PC-3 (cell line): Measurements from ENCODE around the gene SLC25A28. TPM values are rescaled to one million over a fixed set of nuclear protein-coding genes. Genes with fewer than 3 reads are reported as not detected.

Experiments used
- ATAC-seq: fragments of 200-7000 bp; cut with Tn5 transposase; 2 replicates; pipeline ENCODE4 v1.9.1; 2020; ENCODE audit warnings: mild to moderate bottlenecking, moderate library complexity
- BruUV-seq: library from RNA; stranded (reverse); fragments of 400-500 nt; replicated peaks from 2 replicates; lab custom pipeline; 2021; lab: Mats Ljungman, UMichigan
- CTCF ChIA-PET: fragments of 300-600 bp; sonication (Branson Sonifier 250); formaldehyde crosslinking; loops from one replicate; lab custom pipeline; 2022; ENCODE audit warnings: antibody characterized with exemption; lab: Charles Lee
- POLR2A ChIA-PET: fragments of 300-600 bp; sonication (Branson Sonifier 250); formaldehyde crosslinking; loops from one replicate; lab custom pipeline; 2022; ENCODE audit warnings: antibody characterized with exemption; ENCODE audit not compliant: unreplicated experiment; lab: Charles Lee
- DNase-seq: peaks from one replicate; pipeline ENCODE4 v3.0.0-alpha.2; 2015
- H2AFZ ChIP-seq: fragments of 300-600 bp; sonication (generic); 2 replicates; pipeline ENCODE4 v1.6.0; 2016; ENCODE audit warnings: antibody characterized with exemption, low read length
- H3F3A ChIP-seq: fragments of 300-600 bp; sonication (generic); one replicate; pipeline ENCODE4 v1.6.0; 2017; ENCODE audit warnings: antibody characterized with exemption, low read length, control low read depth, mild to moderate bottlenecking; ENCODE audit not compliant: unreplicated experiment
- H3K27ac ChIP-seq: fragments of 300-600 bp; sonication (generic); 2 replicates; pipeline ENCODE4 v1.5.1; 2016; ENCODE audit warnings: mild to moderate bottlenecking, low read length
- H3K27me3 ChIP-seq: fragments of 300-600 bp; sonication (generic); 2 replicates; pipeline ENCODE4 v1.6.1; 2016; ENCODE audit warnings: low read length, mixed read lengths
- H3K36me3 ChIP-seq: fragments of 300-600 bp; sonication (generic); 2 replicates; pipeline ENCODE4 v1.6.1; 2016; ENCODE audit warnings: low read depth, mixed run types, low read length, mixed read lengths
- H3K4me1 ChIP-seq: fragments of 300-600 bp; sonication (generic); 2 replicates; pipeline ENCODE4 v1.5.1; 2016; ENCODE audit warnings: low read length; ENCODE audit not compliant: insufficient read depth
- H3K4me2 ChIP-seq: fragments of 300-600 bp; sonication (generic); 2 replicates; pipeline ENCODE4 v1.6.0; 2016; ENCODE audit warnings: low read length
- H3K4me3 ChIP-seq: fragments of 300-600 bp; sonication (generic); 2 replicates; pipeline ENCODE4 v1.5.1; 2016; ENCODE audit warnings: mild to moderate bottlenecking, low read length, mixed read lengths
- H3K79me2 ChIP-seq: fragments of 300-600 bp; sonication (generic); 2 replicates; pipeline ENCODE4 v1.6.1; 2017; ENCODE audit warnings: low read length, mixed read lengths
- H3K9ac ChIP-seq: fragments of 300-600 bp; sonication (generic); 2 replicates; pipeline ENCODE4 v1.6.0; 2016; ENCODE audit warnings: mild to moderate bottlenecking, low read length
- H3K9me2 ChIP-seq: fragments of 300-600 bp; sonication (generic); replicated peaks from 2 replicates; pipeline ENCODE4 v1.6.1; 2016; ENCODE audit warnings: mixed run types, low read length, mixed read lengths
- H3K9me3 ChIP-seq: fragments of 300-600 bp; sonication (generic); 2 replicates; pipeline ENCODE4 v1.6.1; 2016; ENCODE audit warnings: low read length, mixed read lengths
- H4K20me1 ChIP-seq: fragments of 300-600 bp; sonication (generic); 2 replicates; pipeline ENCODE4 v1.6.1; 2016; ENCODE audit warnings: low read length, mixed read lengths
- EZH2 ChIP-seq: fragments of 300-600 bp; sonication (generic); IDR thresholded peaks from one replicate; pipeline ENCODE4 v1.6.1; 2017; ENCODE audit warnings: antibody characterized with exemption, mild to moderate bottlenecking, low read length; ENCODE audit not compliant: unreplicated experiment
- EZH2phosphoT487 ChIP-seq: fragments of 300-600 bp; sonication (generic); IDR thresholded peaks from 2 replicates; pipeline ENCODE4 v1.6.1; 2018; ENCODE audit warnings: mild to moderate bottlenecking, antibody characterized with exemption, low read length, borderline replicate concordance
- intact Hi-C: fragments of 100-400 bp; cut with micrococcal nuclease; formaldehyde crosslinking; loops from 2 replicates; pipeline ENCODE4 v1.9.0; 2023
- total RNA-seq: library from RNA; depleted of rRNA; stranded (reverse); fragments of >200 nt; gene quantifications from 2 replicates; pipeline ENCODE4 v1.2.3, GENCODE V29; 2014
- TF ChIP-seq, protein P1 (sequence below): fragments of 300-600 bp; sonication (generic); conservative IDR thresholded peaks from 2 replicates; pipeline ENCODE4 v1.5.1; 2017; ENCODE audit warnings: antibody characterized with exemption, low read depth, mild to moderate bottlenecking, low read length

Gene SLC25A28
- total RNA-seq, 1 experiment from 2014 or later, result 14.2 TPM

DNA sequence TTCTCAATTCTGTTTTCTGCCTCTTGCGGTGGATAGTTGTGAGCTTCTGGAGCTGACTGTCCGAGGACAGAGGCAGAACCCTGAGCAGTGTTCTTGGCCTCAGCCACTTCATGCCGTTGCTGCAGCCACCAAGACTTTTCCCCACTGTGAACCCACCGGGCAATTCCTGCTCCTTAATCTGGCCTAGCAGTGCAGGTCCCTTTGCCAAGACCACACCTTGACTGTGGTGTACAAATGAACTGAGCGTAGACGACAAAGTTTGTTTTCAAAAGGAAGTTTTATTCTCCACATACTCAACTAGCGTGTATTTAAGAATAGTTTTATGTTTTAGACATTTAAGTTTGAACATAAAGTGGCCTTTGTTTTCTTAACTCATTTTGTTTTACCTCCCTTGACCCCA is 29.4 kb downstream of the SLC25A28 start:
- H3K9me3 ChIP-seq, result no peaks in the 10 kb centered on the region
- POLR2A ChIA-PET, result no interaction called here
- 0 out of 2 replicates have a peak, but pooled peaks cover 9% of the 10 kb centered on the region for H3K27me3 ChIP-seq
- no peaks in the 10 kb centered on the region for H3K36me3 ChIP-seq
- no peak overlapping the region for H2AFZ ChIP-seq
- H3K4me3 ChIP-seq, result no peak overlapping the region
- H3K4me1 ChIP-seq, result no peaks in the 10 kb centered on the region
- no TSS peak for BruUV-seq
- H3K27ac ChIP-seq, result no peak overlapping the region
- H3K79me2 ChIP-seq, result no peaks in the 10 kb centered on the region
- no peaks in the 10 kb centered on the region for H3F3A ChIP-seq
- intact Hi-C loops, result no loop called here
- H4K20me1 ChIP-seq, result no peaks in the 10 kb centered on the region
- no peaks in the 10 kb centered on the region for H3K9me2 ChIP-seq
- TF ChIP-seq EZH2, result no peak
- no peak for DNase-seq
- H3K9ac ChIP-seq, result no peak overlapping the region
- CTCF ChIA-PET, result no interaction called here
- H3K4me2 ChIP-seq, result no peak overlapping the region
- ATAC-seq, result no peak

- Histone ChIP-seq H3K27ac (no peak overlapping the region), H3F3A (no peaks in the 10 kb centered on the region), H3K4me1 (no peaks in the 10 kb centered on the region), H3K9me2 (no peaks in the 10 kb centered on the region), H3K4me3 (no peak overlapping the region), H3K4me2 (no peak overlapping the region), H4K20me1 (no peaks in the 10 kb centered on the region), H3K36me3 (no peaks in the 10 kb centered on the region), H3K79me2 (no peaks in the 10 kb centered on the region), H2AFZ (no peak overlapping the region), H3K9ac (no peak overlapping the region), H3K9me3 (no peaks in the 10 kb centered on the region), H3K27me3 (peaks cover 18% of the 10 kb centered on the region)
- ATAC-seq, result no peak
- ChIA-PET POLR2A (no interaction called here), CTCF (no interaction called here)
- no peak for DNase-seq
- intact Hi-C loops, result no loop called here
- BruUV-seq, result no TSS peak
- TF ChIP-seq, protein P1, sequence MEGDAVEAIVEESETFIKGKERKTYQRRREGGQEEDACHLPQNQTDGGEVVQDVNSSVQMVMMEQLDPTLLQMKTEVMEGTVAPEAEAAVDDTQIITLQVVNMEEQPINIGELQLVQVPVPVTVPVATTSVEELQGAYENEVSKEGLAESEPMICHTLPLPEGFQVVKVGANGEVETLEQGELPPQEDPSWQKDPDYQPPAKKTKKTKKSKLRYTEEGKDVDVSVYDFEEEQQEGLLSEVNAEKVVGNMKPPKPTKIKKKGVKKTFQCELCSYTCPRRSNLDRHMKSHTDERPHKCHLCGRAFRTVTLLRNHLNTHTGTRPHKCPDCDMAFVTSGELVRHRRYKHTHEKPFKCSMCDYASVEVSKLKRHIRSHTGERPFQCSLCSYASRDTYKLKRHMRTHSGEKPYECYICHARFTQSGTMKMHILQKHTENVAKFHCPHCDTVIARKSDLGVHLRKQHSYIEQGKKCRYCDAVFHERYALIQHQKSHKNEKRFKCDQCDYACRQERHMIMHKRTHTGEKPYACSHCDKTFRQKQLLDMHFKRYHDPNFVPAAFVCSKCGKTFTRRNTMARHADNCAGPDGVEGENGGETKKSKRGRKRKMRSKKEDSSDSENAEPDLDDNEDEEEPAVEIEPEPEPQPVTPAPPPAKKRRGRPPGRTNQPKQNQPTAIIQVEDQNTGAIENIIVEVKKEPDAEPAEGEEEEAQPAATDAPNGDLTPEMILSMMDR, result no peak
- no peak for TF ChIP-seq EZH2
- no peak for TF ChIP-seq EZH2phosphoT487
Measured at GRCh38 chr10:99583687-99584086, 36.6 kb downstream of the SLC25A28 start.

GRCh38 chr10:99582255-99582770 is 37.9 kb downstream of the SLC25A28 start:
- no peak for TF ChIP-seq EZH2phosphoT487
- TF ChIP-seq EZH2, result no peak
- TF ChIP-seq, protein P1, result no peak
- Histone ChIP-seq H3K79me2 (no peaks in the 10 kb centered on the region), H3K4me3 (no peak overlapping the region), H3K4me2 (no peak overlapping the region), H4K20me1 (no peaks in the 10 kb centered on the region), H2AFZ (no peak overlapping the region), H3F3A (no peaks in the 10 kb centered on the region), H3K27me3 (peaks cover 9% of the 10 kb centered on the region), H3K9me3 (no peaks in the 10 kb centered on the region), H3K9me2 (no peaks in the 10 kb centered on the region), H3K36me3 (no peaks in the 10 kb centered on the region), H3K9ac (no peak overlapping the region), H3K27ac (no peak overlapping the region), H3K4me1 (no peaks in the 10 kb centered on the region)
- ChIA-PET CTCF (no interaction called here), POLR2A (no interaction called here)
- ATAC-seq (no peak), DNase-seq (no peak)
- no TSS peak for BruUV-seq
- intact Hi-C loops, result no loop called here
